Activated T-cell treated with anti-CD3 and anti-CD28 coated beads for 1 hour (primary cell): ENCODE data around the gene IQCH.

ENCODE experiments used
- DNase-seq: peaks from one replicate; pipeline ENCODE4 v3.0.0-alpha.2; 2020; ENCODE audit warnings: low read depth

The IQCH gene

GRCh38 chr15:67504056-67504455, 249.5 kb downstream of the IQCH start:
- DNase-seq, result no peak

- DNase-seq, result no peak
These were observed 250.2 kb downstream of the IQCH start for GRCh38 chr15:67504796-67505195.

GRCh38 chr15:67505675-67506572, 251.3 kb downstream of the IQCH start:
- no peak for DNase-seq

- no peak for DNase-seq
These were observed 252.5 kb downstream of the IQCH start for GRCh38 chr15:67506775-67507747.

- no peak for DNase-seq
These were observed 253.8 kb downstream of the IQCH start for GRCh38 chr15:67508407-67508806.

GRCh38 chr15:67509918-67510317, 255.3 kb downstream of the IQCH start:
- no peak for DNase-seq

GRCh38 chr15:67510597-67511190, 256.1 kb downstream of the IQCH start:
- DNase-seq, result no peak

- DNase-seq, result no peak
These were observed 257.0 kb downstream of the IQCH start for GRCh38 chr15:67511606-67512005.

GRCh38 chr15:67512140-67512539, 257.6 kb downstream of the IQCH start:
- no peak for DNase-seq

- DNase-seq, result no peak
These were observed 258.5 kb downstream of the IQCH start for GRCh38 chr15:67512933-67513714.

- DNase-seq, result no peak
These were observed 260.5 kb downstream of the IQCH start for GRCh38 chr15:67515090-67515489.

- no peak for DNase-seq
These were observed 261.0 kb downstream of the IQCH start for GRCh38 chr15:67515557-67515956.

GRCh38 chr15:67520321-67521028, 265.9 kb downstream of the IQCH start:
- DNase-seq, result no peak

- peak; percentile 77 for DNase-seq
These were observed 266.6 kb downstream of the IQCH start, which contains the start of gene C15orf61 for GRCh38 chr15:67521029-67521782. Gene C15orf61, plus strand, starts transcription at chr15:67521131. Its CDS starts 118 bp downstream, at chr15:67521249.

GRCh38 chr15:67521783-67522568, 267.4 kb downstream of the IQCH start:
- no peak for DNase-seq

- no peak for DNase-seq
These were observed 268.7 kb downstream of the IQCH start for GRCh38 chr15:67523330-67523729.

GRCh38 chr15:67524235-67524634, 269.6 kb downstream of the IQCH start:
- no peak for DNase-seq

- DNase-seq, result no peak
These were observed 273.9 kb downstream of the IQCH start for GRCh38 chr15:67528513-67528912.

GRCh38 chr15:67531379-67531914, 276.9 kb downstream of the IQCH start:
- DNase-seq, result no peak
